ENCODE measurements around the gene OLFML2A.

- TF ChIP-seq CBFB (CRISPR knock-in tag; IDR thresholded peaks at IDR 0.05), result no peak
- TF ChIP-seq NAIF1 (CRISPR knock-in tag; IDR thresholded peaks at IDR 0.05; ENCODE audit: borderline replicate concordance), result no peak
- TF ChIP-seq TIGD3 (CRISPR knock-in tag; IDR thresholded peaks at IDR 0.05; ENCODE audit: borderline replicate concordance), result no peak
- no peak for TF ChIP-seq MAX (IDR thresholded peaks at IDR 0.05)
- TF ChIP-seq SCMH1 (CRISPR knock-in tag; IDR thresholded peaks at IDR 0.05; ENCODE audit: borderline replicate concordance), result no peak
- TF ChIP-seq RFX1 (IDR thresholded peaks at IDR 0.05), result no peak
- TF ChIP-seq ZNF317 (CRISPR knock-in tag; IDR thresholded peaks at IDR 0.05), result no peak
- no peak for TF ChIP-seq THAP11 (CRISPR knock-in tag; IDR thresholded peaks at IDR 0.05)
These were observed 20.9 kb upstream of the OLFML2A start for GRCh38 chr9:124756011-124756410.

Data from HepG2 (cell line).